Fibroblast of mammary gland (primary cell): Measurements from ENCODE around the gene FFAR2.

Source experiments
- DNase-seq: peaks from one replicate; pipeline ENCODE4 v3.0.0-alpha.2; 2010; ENCODE audit warnings: low read depth
- H3K4me3 ChIP-seq: 2 replicates; pipeline ENCODE4 v1.5.1; 2011; ENCODE audit warnings: low read depth, mild to moderate bottlenecking, low read length, moderate library complexity; ENCODE audit not compliant: control insufficient read depth
- CTCF ChIP-seq: conservative IDR thresholded peaks from 2 replicates; pipeline ENCODE4 v1.5.1; 2011; ENCODE audit warnings: low read depth, low read length, inconsistent platforms; ENCODE audit not compliant: control insufficient read depth, insufficient read depth

FFAR2 gene

GRCh38 chr19:35444735-35445134, 3.3 kb upstream of the FFAR2 start:
- no peak overlapping the region for H3K4me3 ChIP-seq
- no peak for TF ChIP-seq CTCF
- no peak for DNase-seq

GRCh38 chr19:35445826-35446593, 2.0 kb upstream of the FFAR2 start:
- no peak for DNase-seq
- no peak overlapping the region for H3K4me3 ChIP-seq
- no peak for TF ChIP-seq CTCF

- no peak for DNase-seq
- H3K4me3 ChIP-seq: no peak overlapping the region
These were observed 1.4 kb downstream of the FFAR2 start for GRCh38 chr19:35449359-35450043.

GRCh38 chr19:35451338-35452096, 3.5 kb downstream of the FFAR2 start:
- TF ChIP-seq CTCF: no peak
- no peak for DNase-seq
- H3K4me3 ChIP-seq: no peak overlapping the region

More at GRCh38 chr19:35449359-35450043, 1.4 kb downstream of the FFAR2 start:
- no peak for TF ChIP-seq CTCF

- DNase-seq: no peak
- H3K4me3 ChIP-seq: no peak overlapping the region
- no peak for TF ChIP-seq CTCF
These were observed 6.6 kb downstream of the FFAR2 start for GRCh38 chr19:35454663-35455062.

- no peak for DNase-seq
- no peak overlapping the region for H3K4me3 ChIP-seq
- TF ChIP-seq CTCF: no peak
These were observed 7.7 kb downstream of the FFAR2 start for GRCh38 chr19:35455616-35456201.
